K562 (cell line): ENCODE results near the gene FANCD2OS. TPM values are rescaled to one million over a fixed set of nuclear protein-coding genes. Genes with fewer than 3 reads are reported as not detected.
A peak's percentile ranks its signal among the peaks of the same experiment; 100 is the strongest.

ENCODE experiments used
- ARNT ChIP-seq, 2 experiments: fragments of 450-650 bp; IDR thresholded peaks; 2 replicates each; pipeline ENCODE4 v1.6.1; 2016; ENCODE audit warnings: mild to moderate bottlenecking in 1 of 2
- CREB1 ChIP-seq, 2 experiments: sonication (generic) in 1 of 2; formaldehyde crosslinking in 1 of 2; IDR thresholded peaks; 2 replicates each; pipeline versions ENCODE4 v1.6.1 to v1.8.0; 2012 to 2022; ENCODE audit warnings: inconsistent platforms in 1 of 2, mild to moderate bottlenecking in 1 of 2, missing genetic modification reagents in 1 of 2, moderate library complexity in 1 of 2
- CREM ChIP-seq: IDR thresholded peaks from 2 replicates; pipeline ENCODE4 v1.6.1; 2014; ENCODE audit warnings: antibody characterized with exemption, low read depth
- DPF2 ChIP-seq: fragments of 450-650 bp; IDR thresholded peaks from 2 replicates; pipeline ENCODE4 v1.6.1; 2016
- ESRRA ChIP-seq: fragments of 450-650 bp; IDR thresholded peaks from 2 replicates; pipeline ENCODE4 v1.6.1; 2014; ENCODE audit warnings: low read depth, mild to moderate bottlenecking, moderate library complexity, borderline replicate concordance
- FOXA3 ChIP-seq, 2 experiments: fragments of 450-650 bp in 1 of 2; sonication (generic) in 1 of 2; formaldehyde crosslinking; IDR thresholded peaks in 1 of 2; conservative IDR thresholded peaks in 1 of 2; 2 replicates each; pipeline versions ENCODE4 v1.4.0 to v1.8.0; 2020 to 2022; ENCODE audit warnings: mild to moderate bottlenecking in 2 of 2, missing genetic modification reagents in 1 of 2
- HCFC1 ChIP-seq: IDR thresholded peaks from 2 replicates; pipeline ENCODE4 v1.6.1; 2012; ENCODE audit warnings: low read depth, low read length, improper control_type of control experiment
- HEY1 ChIP-seq: fragments of 250-450 bp; sonication (Bioruptor Pico); IDR thresholded peaks from 2 replicates; pipeline ENCODE4 v1.5.0; 2020; ENCODE audit warnings: mild to moderate bottlenecking, moderate library complexity, borderline replicate concordance
- HNRNPK ChIP-seq: fragments of 200-400 bp; formaldehyde crosslinking; IDR thresholded peaks from one replicate; pipeline ENCODE4 v1.6.1; 2018; ENCODE audit warnings: mild to moderate bottlenecking, low read depth, low read length; ENCODE audit not compliant: poor library complexity, severe bottlenecking
- KDM5B ChIP-seq: fragments of 200-600 bp; sonication (generic); IDR thresholded peaks from 2 replicates; pipeline ENCODE4 v1.6.1; 2012; ENCODE audit warnings: low read depth, mild to moderate bottlenecking, moderate library complexity, low read length, control low read depth, inconsistent platforms; ENCODE audit not compliant: insufficient replicate concordance
- KLF10 ChIP-seq: fragments of 250-450 bp; sonication (Bioruptor Pico); IDR thresholded peaks from 2 replicates; pipeline ENCODE4 v1.6.1; 2021; ENCODE audit warnings: matching md5 sums
- RB1 ChIP-seq: fragments of 450-650 bp; IDR thresholded peaks from 2 replicates; pipeline ENCODE4 v1.6.1; 2017; ENCODE audit warnings: low read depth, mild to moderate bottlenecking
- RBBP5 ChIP-seq: fragments of 200-600 bp; sonication (generic); IDR thresholded peaks from 2 replicates; pipeline ENCODE4 v1.6.1; 2012; ENCODE audit warnings: borderline replicate concordance, mild to moderate bottlenecking, low read length, control low read depth, inconsistent platforms; ENCODE audit not compliant: insufficient read depth, poor library complexity, severe bottlenecking
- SMARCC2 ChIP-seq: fragments of 450-650 bp; IDR thresholded peaks from 2 replicates; pipeline ENCODE4 v1.6.1; 2017; ENCODE audit warnings: antibody characterized with exemption, moderate library complexity, mild to moderate bottlenecking, low read depth
- SRSF9 ChIP-seq: fragments of 200-400 bp; formaldehyde crosslinking; IDR thresholded peaks from 2 replicates; pipeline ENCODE4 v1.6.1; 2017; ENCODE audit warnings: low read depth, low read length, borderline replicate concordance
- STAT5B ChIP-seq: fragments of 250-450 bp; sonication (Bioruptor Pico); IDR thresholded peaks from 2 replicates; pipeline ENCODE4 v1.8.0; 2021; ENCODE audit warnings: mild to moderate bottlenecking, inconsistent platforms
- TFAP4 ChIP-seq: sonication (generic); formaldehyde crosslinking; IDR thresholded peaks from 2 replicates; pipeline ENCODE4 v1.8.0; 2022; ENCODE audit warnings: missing genetic modification reagents, mild to moderate bottlenecking, moderate library complexity, borderline replicate concordance
- TOE1 ChIP-seq, 2 experiments: fragments of 450-650 bp in 1 of 2; sonication (generic) in 1 of 2; formaldehyde crosslinking in 1 of 2; IDR thresholded peaks; 2 replicates each; pipeline versions ENCODE4 v1.7.1 to v1.8.0; 2016 to 2022; ENCODE audit warnings: borderline replicate concordance in 2 of 2, mild to moderate bottlenecking in 2 of 2, antibody characterized with exemption in 1 of 2, inconsistent platforms in 1 of 2, low read depth in 1 of 2, missing genetic modification reagents in 1 of 2, moderate library complexity in 1 of 2
- ZNF212 ChIP-seq: fragments of 450-650 bp; formaldehyde crosslinking; IDR thresholded peaks from 2 replicates; pipeline ENCODE4 v1.4.0; 2020; ENCODE audit warnings: mild to moderate bottlenecking
- ZNF232 ChIP-seq: sonication (generic); formaldehyde crosslinking; IDR thresholded peaks from 2 replicates; pipeline ENCODE4 v1.8.0; 2022; ENCODE audit warnings: mild to moderate bottlenecking, missing genetic modification reagents
- ZNF24 ChIP-seq: fragments of 450-650 bp; IDR thresholded peaks from 2 replicates; pipeline ENCODE4 v1.6.1; 2016
- ZNF586 ChIP-seq: fragments of 450-650 bp; formaldehyde crosslinking; conservative IDR thresholded peaks from 2 replicates; pipeline ENCODE4 v1.4.0; 2020; ENCODE audit warnings: mild to moderate bottlenecking, moderate library complexity
- polyA plus RNA-seq, 8 experiments: library from polyadenylated mRNA; depleted of rRNA in 4 of 8; stranded (reverse) in 5 of 8; unstranded in 3 of 8; fragments of >200 nt; fragmentation: Nextera tagmentation in 2 of 8; fragmentation: Illumina TruSeq in 1 of 8; extraction: Ambion mirVana in 2 of 8; extraction: Trizol in 1 of 8; gene quantifications; 2 replicates each; pipeline versions ENCODE4 v1.2.1 to v1.2.3, GENCODE V29; 2011 to 2014; ENCODE audit warnings: inconsistent platforms in 1 of 8, missing spikeins in 1 of 8
- total RNA-seq, 7 experiments: library from RNA; depleted of rRNA in 6 of 7; stranded (reverse); fragments of >200 nt in 6 of 7; fragmentation: Illumina TruSeq in 2 of 7; extraction: Trizol in 2 of 7; gene quantifications; 2 replicates each; pipeline versions ENCODE4 v1.2.1 to v1.2.3, GENCODE V29; 2011 to 2021; ENCODE audit warnings: low replicate concordance in 1 of 7
- TF ChIP-seq, protein P1 (sequence below): sonication (generic); formaldehyde crosslinking; IDR thresholded peaks from 2 replicates; pipeline ENCODE4 v1.8.1; 2023; ENCODE audit warnings: mild to moderate bottlenecking, missing genetic modification reagents, moderate library complexity
- TF ChIP-seq, protein P2 (sequence below), 2 experiments: fragments of 450-650 bp; IDR thresholded peaks; 2 replicates each; pipeline ENCODE4 v1.6.1; 2016

The FANCD2OS gene
- total and polyA plus RNA-seq, 9 of the 15 experiments (the other 6 are each of a cell fraction or from before 2014, with no cell fraction given): not detected

DNA sequence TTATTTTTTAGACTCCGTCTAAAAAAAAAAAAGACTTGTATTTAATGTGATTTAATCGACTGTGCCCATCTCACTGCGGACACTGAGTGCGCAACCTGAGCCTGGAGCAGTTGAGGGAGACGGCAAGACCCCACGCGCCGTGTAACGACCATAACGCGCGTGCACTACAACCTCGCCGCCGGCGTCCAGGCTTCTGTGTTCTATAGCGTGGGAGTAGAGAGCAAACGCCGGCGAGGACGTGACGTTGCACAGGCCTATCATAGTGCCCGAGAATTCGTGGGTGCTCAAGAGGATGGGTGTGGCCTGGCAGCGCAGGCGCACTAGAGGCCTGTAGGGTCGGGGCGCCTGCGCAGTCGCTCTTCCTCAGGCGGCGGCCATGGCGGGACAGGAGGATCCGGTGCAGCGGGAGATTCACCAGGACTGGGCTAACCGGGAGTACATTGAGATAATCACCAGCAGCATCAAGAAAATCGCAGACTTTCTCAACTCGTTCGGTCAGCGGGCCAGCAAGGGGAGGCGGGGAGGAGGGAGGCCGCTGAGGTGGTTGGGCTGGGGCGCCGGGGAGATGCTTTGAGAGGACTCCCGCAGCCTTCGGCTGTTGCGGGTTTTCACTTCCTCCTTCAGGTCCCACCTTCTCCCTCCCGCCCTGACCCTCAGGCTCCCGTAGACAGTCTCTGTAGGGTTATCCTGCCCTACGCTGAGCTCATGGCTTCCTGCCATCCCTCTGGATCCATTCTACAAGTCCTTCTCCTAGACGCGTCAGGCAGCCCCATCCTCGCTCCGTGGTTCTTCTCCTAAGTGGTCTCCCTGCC, 7.5 kb upstream of the FANCD2OS start, which contains the start of gene BRK1 (continued):
- TF ChIP-seq SRSF9 (no peak), ZNF212 (CRISPR knock-in tag) (no peak), ZNF586 (CRISPR knock-in tag) (no peak), KDM5B (peak; percentile 99), RBBP5 (peak; percentile 92), SMARCC2 (0 out of 2 replicates have a peak, but pooled peaks have one; percentile 3), FOXA3 (CRISPR knock-in tag; conservative IDR thresholded peaks at IDR 0.05 in 1 of 2, IDR thresholded peaks at IDR 0.05 in 1 of 2) (no peak; a peak in 1 of 4 replicates), RB1 (0 out of 2 replicates have a peak, but pooled peaks have one; percentile 66), ZNF24 (no peak), HCFC1 (peak; percentile 42), CREB1 (IDR thresholded peaks at IDR 0.05) (peak; percentile 92), CREB1 (CRISPR knock-in tag; IDR thresholded peaks at IDR 0.05) (peak; percentile 94), ARNT (IDR thresholded peaks at IDR 0.05) (peak; percentile 9 to 20; a peak in 1 of 4 replicates), HEY1 (CRISPR knock-in tag) (no peak), TFAP4 (CRISPR knock-in tag) (peak; percentile 86), TOE1 (IDR thresholded peaks at IDR 0.05; ENCODE audit: borderline replicate concordance) (0 out of 2 replicates have a peak, but pooled peaks have one; percentile 17), TOE1 (CRISPR knock-in tag; IDR thresholded peaks at IDR 0.05; ENCODE audit: borderline replicate concordance, low read depth) (no peak; the same call in 1 of the 2 replicates), HNRNPK (no peak), KLF10 (CRISPR knock-in tag) (no peak), ZNF232 (CRISPR knock-in tag) (0 out of 2 replicates have a peak, but pooled peaks have one; percentile 29), STAT5B (CRISPR knock-in tag) (no peak), ESRRA (peak; percentile 50), DPF2 (peak; percentile 58), CREM (peak; percentile 97)
- TF ChIP-seq, protein P1, sequence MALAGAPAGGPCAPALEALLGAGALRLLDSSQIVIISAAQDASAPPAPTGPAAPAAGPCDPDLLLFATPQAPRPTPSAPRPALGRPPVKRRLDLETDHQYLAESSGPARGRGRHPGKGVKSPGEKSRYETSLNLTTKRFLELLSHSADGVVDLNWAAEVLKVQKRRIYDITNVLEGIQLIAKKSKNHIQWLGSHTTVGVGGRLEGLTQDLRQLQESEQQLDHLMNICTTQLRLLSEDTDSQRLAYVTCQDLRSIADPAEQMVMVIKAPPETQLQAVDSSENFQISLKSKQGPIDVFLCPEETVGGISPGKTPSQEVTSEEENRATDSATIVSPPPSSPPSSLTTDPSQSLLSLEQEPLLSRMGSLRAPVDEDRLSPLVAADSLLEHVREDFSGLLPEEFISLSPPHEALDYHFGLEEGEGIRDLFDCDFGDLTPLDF: peak; percentile 70
- TF ChIP-seq, protein P2, sequence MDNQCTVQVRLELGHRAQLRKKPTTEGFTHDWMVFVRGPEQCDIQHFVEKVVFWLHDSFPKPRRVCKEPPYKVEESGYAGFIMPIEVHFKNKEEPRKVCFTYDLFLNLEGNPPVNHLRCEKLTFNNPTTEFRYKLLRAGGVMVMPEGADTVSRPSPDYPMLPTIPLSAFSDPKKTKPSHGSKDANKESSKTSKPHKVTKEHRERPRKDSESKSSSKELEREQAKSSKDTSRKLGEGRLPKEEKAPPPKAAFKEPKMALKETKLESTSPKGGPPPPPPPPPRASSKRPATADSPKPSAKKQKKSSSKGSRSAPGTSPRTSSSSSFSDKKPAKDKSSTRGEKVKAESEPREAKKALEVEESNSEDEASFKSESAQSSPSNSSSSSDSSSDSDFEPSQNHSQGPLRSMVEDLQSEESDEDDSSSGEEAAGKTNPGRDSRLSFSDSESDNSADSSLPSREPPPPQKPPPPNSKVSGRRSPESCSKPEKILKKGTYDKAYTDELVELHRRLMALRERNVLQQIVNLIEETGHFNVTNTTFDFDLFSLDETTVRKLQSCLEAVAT (IDR thresholded peaks at IDR 0.05): 0 out of 4 replicates have a peak, but pooled peaks of 1 of the 2 experiments have one; percentile 35
